Hematopoietic multipotent progenitor cell treated with erythropoietin and hydrocortisone succinate and interleukin-3 and kit ligand, for 4 days (in vitro differentiated cells): ENCODE data around the gene TXNDC5.

Experiments used
- DNase-seq: peaks from one replicate; pipeline ENCODE4 v3.0.0-alpha.2; 2015

Gene TXNDC5

DNA sequence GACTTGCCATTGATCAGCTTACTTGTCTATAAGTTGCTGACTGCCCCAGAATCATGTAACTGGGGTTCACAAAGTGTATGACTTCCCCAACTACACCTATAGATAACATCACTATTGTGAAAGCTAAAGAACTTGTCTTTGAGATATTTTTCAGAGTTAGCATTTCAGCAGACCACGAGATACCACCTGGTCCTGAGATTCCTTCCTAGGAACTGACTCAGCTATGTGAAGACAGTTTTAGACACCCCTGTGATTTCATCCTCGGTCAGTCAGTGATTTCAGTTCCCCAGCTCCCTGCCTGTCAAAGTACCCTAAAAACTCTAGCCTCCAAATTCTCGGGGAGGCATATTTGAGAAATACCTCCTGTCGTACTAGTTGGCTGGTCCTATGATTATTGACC, 62.4 kb downstream of the TXNDC5 start:
- DNase-seq: no peak

DNA sequence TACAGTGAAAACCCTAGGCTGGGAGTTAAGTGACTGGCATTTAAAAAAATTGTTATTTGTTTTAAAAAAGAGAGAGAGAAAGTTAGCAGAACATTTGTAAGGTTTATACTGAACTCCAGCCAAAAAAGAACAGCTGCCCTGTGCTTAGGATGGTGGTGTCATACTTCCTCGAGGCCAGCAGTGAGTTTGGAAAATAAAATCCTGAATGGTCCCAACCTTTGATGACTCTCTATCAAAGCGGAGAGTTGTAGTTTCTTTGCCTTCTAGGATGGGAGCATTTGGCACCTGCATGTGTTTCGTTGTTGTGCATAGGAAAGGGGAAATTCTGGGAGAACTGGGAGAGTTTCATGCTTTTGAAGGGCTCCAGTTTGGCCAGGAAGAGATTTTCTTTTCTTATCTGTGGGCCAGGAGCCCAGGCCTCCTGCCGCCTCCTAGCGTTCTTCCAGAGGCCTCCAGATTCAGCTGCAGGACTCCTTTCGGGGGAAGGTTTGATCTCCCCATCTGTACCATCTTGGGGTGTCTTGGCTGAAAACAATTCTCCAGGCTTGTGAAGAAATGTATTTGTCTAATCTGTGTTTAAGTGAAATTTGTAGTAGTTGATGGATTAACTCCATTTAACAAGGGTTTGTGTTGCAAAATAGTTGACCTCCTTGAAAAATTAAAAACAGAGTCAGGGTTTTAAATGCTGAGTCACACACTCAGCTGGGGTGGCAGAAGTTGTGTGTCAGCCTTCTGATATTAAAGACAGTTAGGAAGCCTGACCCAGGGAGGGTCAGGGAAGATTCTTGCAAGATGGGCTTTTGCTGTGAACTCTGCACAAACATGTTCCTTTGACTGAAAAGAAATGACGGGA, 63.4 kb downstream of the TXNDC5 start:
- DNase-seq: peak; percentile 39

DNA sequence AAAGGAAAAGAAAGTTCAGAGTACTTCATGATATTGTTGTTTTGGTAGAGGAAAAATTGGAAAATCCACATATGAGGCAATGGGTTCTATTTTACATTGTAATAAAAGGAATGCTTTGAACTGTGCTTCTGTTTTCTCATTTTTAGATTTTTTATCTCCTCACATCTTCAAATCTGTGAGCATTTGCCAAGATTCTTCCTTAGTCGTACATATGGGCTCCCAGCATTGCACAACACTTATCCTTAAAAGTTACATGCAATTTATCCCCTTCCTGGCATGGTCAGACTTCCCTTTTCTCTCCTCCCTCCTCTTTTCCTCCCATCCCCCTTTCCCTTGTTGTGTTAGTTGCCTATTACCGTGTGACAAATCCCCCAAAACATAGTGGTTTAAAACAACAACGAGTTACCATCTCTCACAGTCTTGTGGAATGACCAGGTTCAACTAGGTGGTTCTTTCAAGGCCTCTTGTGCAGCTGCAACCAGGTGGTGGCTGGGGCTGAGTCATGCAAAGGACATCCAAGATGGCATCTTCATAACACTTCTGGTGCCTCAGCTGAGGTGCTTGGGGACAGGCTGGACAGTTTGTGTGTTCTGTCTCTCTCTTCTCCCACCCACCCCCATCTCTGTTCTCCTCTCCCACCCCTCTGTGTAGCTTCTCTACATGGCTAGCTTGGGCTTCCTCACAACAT, 68.7 kb downstream of the TXNDC5 start:
- DNase-seq: no peak

DNA sequence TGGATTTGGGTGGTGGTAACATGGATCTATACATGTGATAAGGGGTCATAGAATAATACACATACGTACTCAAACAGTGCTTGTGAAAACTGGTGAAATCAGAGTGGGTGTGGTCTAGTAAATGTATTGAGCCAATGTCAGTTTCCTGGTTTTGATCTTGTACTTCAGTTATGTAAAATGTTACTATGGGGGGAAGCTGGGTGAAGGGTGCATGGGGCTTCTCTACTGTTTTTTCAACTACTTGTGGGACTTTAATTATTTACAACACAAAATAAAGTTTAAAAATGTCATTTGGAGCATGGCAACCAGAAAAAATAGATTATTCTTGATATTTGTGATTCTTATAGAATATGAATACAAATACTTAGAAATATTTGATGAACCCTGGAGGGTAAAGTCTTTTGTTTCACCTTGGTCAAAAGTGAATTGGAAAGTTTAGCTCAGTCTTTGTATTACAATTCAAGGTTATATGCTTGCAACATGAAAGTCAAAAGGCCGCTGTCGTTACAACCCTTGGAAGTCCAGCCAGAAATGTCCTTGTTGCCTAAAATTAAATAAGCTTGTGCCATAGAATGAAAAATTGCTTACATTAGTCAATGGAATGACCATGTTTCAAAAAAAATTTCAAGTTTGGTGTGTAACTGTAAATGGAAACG, 74.1 kb downstream of the TXNDC5 start:
- DNase-seq: no peak

DNA sequence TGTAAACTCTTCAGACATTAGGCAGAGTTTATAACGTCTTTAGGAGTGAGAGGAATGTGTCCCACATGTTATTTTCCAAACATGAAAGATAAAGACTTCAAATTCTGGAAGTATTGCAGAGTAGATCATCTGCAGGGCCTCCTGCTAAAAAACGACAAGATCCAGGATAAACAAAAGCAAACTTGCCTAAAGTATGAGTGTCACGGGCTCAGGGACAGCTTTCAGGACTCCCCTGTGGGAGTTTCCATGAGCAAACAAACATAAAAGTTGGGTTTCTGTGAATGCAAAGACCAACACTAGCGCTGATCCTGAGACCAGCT, 76.9 kb downstream of the TXNDC5 start:
- DNase-seq: no peak

DNA sequence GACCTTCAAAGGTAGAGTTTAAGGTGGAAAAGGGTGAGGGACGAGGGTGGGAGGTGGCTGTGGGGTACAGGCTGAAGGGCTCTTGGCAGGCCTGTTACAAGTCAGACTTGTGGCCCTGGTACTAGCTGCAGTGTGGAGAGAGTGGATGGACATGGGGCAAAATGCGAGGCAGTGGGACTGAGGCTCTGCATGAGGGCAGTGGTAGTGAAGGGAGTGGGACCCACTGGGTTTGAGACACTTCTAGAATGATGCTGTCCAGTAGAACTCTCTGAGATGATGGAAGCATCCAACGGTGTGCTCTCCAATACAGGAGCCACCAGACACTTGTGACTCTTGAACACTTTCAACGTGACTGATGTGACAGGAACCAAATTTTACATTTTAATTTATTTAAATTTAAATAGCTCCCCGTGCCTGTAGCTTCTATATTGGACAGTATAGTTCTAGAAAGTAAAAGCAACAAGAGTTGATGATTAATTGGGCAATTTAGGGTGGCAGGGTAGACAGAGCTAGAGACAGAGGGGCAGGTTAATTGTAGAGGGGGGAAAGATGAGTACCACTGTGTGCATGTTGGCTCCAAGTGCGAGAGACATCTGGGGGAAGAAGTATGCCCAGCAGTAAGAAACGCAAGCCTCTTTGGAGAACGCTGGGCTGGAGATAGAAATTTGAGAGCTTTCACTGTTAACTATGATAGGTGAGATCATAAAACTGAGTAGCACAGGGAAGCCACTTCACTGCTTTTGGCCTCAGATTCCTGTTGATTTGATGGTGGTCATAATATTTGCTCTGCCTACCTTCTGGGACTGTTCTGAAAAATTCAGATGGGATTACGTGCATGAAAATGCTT, 77.5 kb downstream of the TXNDC5 start:
- no peak for DNase-seq
